H1 (cell line): ENCODE data around the gene FANCI. TPM values are rescaled to one million over a fixed set of nuclear protein-coding genes. Genes with fewer than 3 reads are reported as not detected.

Source experiments
- ATF3 ChIP-seq: IDR thresholded peaks from 2 replicates; pipeline ENCODE4 v1.6.1; 2011; ENCODE audit warnings: low read depth, mild to moderate bottlenecking, low read length; ENCODE audit not compliant: insufficient read depth
- BRCA1 ChIP-seq: IDR thresholded peaks from 2 replicates; pipeline ENCODE4 v1.6.1; 2012; ENCODE audit warnings: low read depth, low read length, improper control_type of control experiment
- CBX5 ChIP-seq: fragments of 300-800, 300-1000 bp; sonication (generic); IDR thresholded peaks from 2 replicates; pipeline ENCODE4 v1.7.1; 2016; ENCODE audit warnings: antibody characterized with exemption, low read length, low read depth
- CBX8 ChIP-seq: fragments of 300-800, 300-1000 bp; sonication (generic); IDR thresholded peaks from 2 replicates; pipeline ENCODE4 v1.7.1; 2016; ENCODE audit warnings: low read depth, low read length, borderline replicate concordance
- CHD1 ChIP-seq: IDR thresholded peaks from 2 replicates; pipeline ENCODE4 v1.6.1; 2012; ENCODE audit warnings: low read depth, low read length, improper control_type of control experiment
- CHD2 ChIP-seq: IDR thresholded peaks from 2 replicates; pipeline ENCODE4 v1.6.1; 2012; ENCODE audit warnings: low read length, improper control_type of control experiment
- CTCF ChIP-seq, 3 experiments: IDR thresholded peaks; 1 replicate in 2 of 3; 2 replicates in 1 of 3; pipeline versions ENCODE4 v1.5.1 to v1.6.1; 2011; ENCODE audit warnings: low read length in 3 of 3, mild to moderate bottlenecking in 3 of 3, inconsistent platforms in 2 of 3, low read depth in 1 of 3, moderate library complexity in 1 of 3; ENCODE audit not compliant: insufficient read depth in 1 of 3; ENCODE audit errors: control extremely low read depth in 1 of 3
- EGR1 ChIP-seq: IDR thresholded peaks from 2 replicates; pipeline ENCODE4 v1.6.1; 2011; ENCODE audit warnings: low read depth, low read length, borderline replicate concordance
- EP300 ChIP-seq, 2 experiments: IDR thresholded peaks; 1 replicate in 1 of 2; 2 replicates in 1 of 2; pipeline ENCODE4 v1.6.1; 2011 to 2012; ENCODE audit warnings: low read depth in 2 of 2, low read length in 2 of 2, mild to moderate bottlenecking in 2 of 2, borderline replicate concordance in 1 of 2, inconsistent platforms in 1 of 2, moderate library complexity in 1 of 2
- EZH2 ChIP-seq: fragments of 200-600 bp; sonication (generic); IDR thresholded peaks from 2 replicates; pipeline ENCODE4 v1.7.1; 2012; ENCODE audit warnings: low read depth, mild to moderate bottlenecking, moderate library complexity, low read length, inconsistent platforms; ENCODE audit not compliant: severe bottlenecking
- FOSL1 ChIP-seq: IDR thresholded peaks from 2 replicates; pipeline ENCODE4 v1.6.1; 2011; ENCODE audit warnings: mild to moderate bottlenecking, low read depth, low read length, moderate library complexity; ENCODE audit not compliant: insufficient read depth
- GABPA ChIP-seq: IDR thresholded peaks from 2 replicates; pipeline ENCODE4 v1.6.1; 2011; ENCODE audit warnings: mild to moderate bottlenecking, low read length, moderate library complexity, borderline replicate concordance; ENCODE audit not compliant: insufficient read depth
- GTF2F1 ChIP-seq: IDR thresholded peaks from 2 replicates; pipeline ENCODE4 v1.6.1; 2012; ENCODE audit warnings: low read depth, low read length, improper control_type of control experiment, borderline replicate concordance
- HDAC6 ChIP-seq: IDR thresholded peaks from one replicate; pipeline ENCODE4 v1.7.1; 2012; ENCODE audit warnings: low read depth, mild to moderate bottlenecking, inconsistent platforms, low read length, moderate library complexity
- JUN ChIP-seq: IDR thresholded peaks from 2 replicates; pipeline ENCODE4 v1.6.1; 2011; ENCODE audit warnings: low read depth, mild to moderate bottlenecking, improper control_type of control experiment, low read length
- KDM4A ChIP-seq: IDR thresholded peaks from one replicate; pipeline ENCODE4 v1.7.1; 2012; ENCODE audit warnings: low read depth, mild to moderate bottlenecking, moderate library complexity, low read length, inconsistent platforms; ENCODE audit not compliant: severe bottlenecking
- POLR2A ChIP-seq, 2 experiments: IDR thresholded peaks; 1 replicate in 1 of 2; 2 replicates in 1 of 2; pipeline ENCODE4 v1.6.1; 2011; ENCODE audit warnings: low read depth in 2 of 2, low read length in 2 of 2, mild to moderate bottlenecking in 2 of 2; ENCODE audit errors: control extremely low read depth in 1 of 2
- SAP30 ChIP-seq: fragments of 300-600 bp; sonication (generic); IDR thresholded peaks from 2 replicates; pipeline ENCODE4 v1.7.1; 2012; ENCODE audit warnings: low read length, moderate library complexity, mild to moderate bottlenecking, inconsistent platforms; ENCODE audit not compliant: insufficient read depth, insufficient replicate concordance
- SIN3A ChIP-seq, 2 experiments: IDR thresholded peaks in 1 of 2; conservative IDR thresholded peaks in 1 of 2; 2 replicates each; pipeline ENCODE4 v1.6.1; 2011 to 2012; ENCODE audit warnings: low read length in 2 of 2, improper control_type of control experiment in 1 of 2, low read depth in 1 of 2, mild to moderate bottlenecking in 1 of 2
- SIRT6 ChIP-seq: IDR thresholded peaks from one replicate; pipeline ENCODE4 v1.7.1; 2012; ENCODE audit warnings: low read length, inconsistent platforms
- SUZ12 ChIP-seq: fragments of 200-600 bp; sonication (generic); IDR thresholded peaks from 2 replicates; pipeline ENCODE4 v1.6.1; 2012; ENCODE audit warnings: mild to moderate bottlenecking, inconsistent platforms, low read length, moderate library complexity, mixed read lengths
- polyA plus RNA-seq, 7 experiments: library from polyadenylated mRNA; depleted of rRNA in 3 of 7; stranded (reverse) in 5 of 7; unstranded in 2 of 7; fragments of >200 nt in 5 of 7; fragments of 200-250 nt in 2 of 7; gene quantifications; 1 replicate in 5 of 7; 2 replicates in 1 of 7; 4 replicates in 1 of 7; pipeline versions ENCODE4 v1.2.1 to v1.2.3, GENCODE V29; 2011 to 2013; ENCODE audit warnings: missing spikeins in 2 of 7, mixed read lengths in 2 of 7
- total RNA-seq: library from RNA; stranded (reverse); fragmentation: NEBNext Ultra II Directional; extraction: Animal tissue kit (Norgen Biotek cat#: 25700); gene quantifications from 2 replicates; pipeline ENCODE4 v1.2.1, GENCODE V29; 2021

FANCI gene
- total and polyA plus RNA-seq, 2 of the 8 experiments (the other 6 are each of a cell fraction or from before 2014, with no cell fraction given) = 37.8 to 115 TPM

- TF ChIP-seq CBX5 (no peak), FOSL1 (no peak), SUZ12 (no peak), GTF2F1 (no peak), POLR2A (IDR thresholded peaks at IDR 0.05; ENCODE audit: control extremely low read depth in 1 of 2, low read depth in 2 of 2, low read length in 2 of 2) (no peak), EP300 (IDR thresholded peaks at IDR 0.05; ENCODE audit: borderline replicate concordance in 1 of 2, low read depth in 2 of 2, low read length in 2 of 2) (no peak), CTCF (IDR thresholded peaks at IDR 0.05; ENCODE audit: control extremely low read depth in 1 of 3, insufficient read depth in 1 of 3, low read depth in 1 of 3, low read length in 3 of 3) (no peak), SIN3A (conservative IDR thresholded peaks at IDR 0.05 in 1 of 2, IDR thresholded peaks at IDR 0.05 in 1 of 2; ENCODE audit: low read depth in 1 of 2, low read length in 2 of 2) (peak; percentile 96 to 99), EGR1 (no peak), ATF3 (no peak), KDM4A (no peak), SIRT6 (no peak), EZH2 (peak; percentile 86), CHD1 (no peak), JUN (no peak), GABPA (peak; percentile 77; the same call in 1 of the 2 replicates), BRCA1 (no peak), SAP30 (peak; percentile 95), CHD2 (no peak), CBX8 (no peak), HDAC6 (no peak)
Observed at GRCh38 chr15:89361451-89362202, 117.8 kb downstream of the FANCI start (continued).
